Lower lobe of right lung (tissue), 2 donors: ENCODE measurements around the gene TMPRSS9. TPM values are rescaled to one million over a fixed set of nuclear protein-coding genes. Genes with fewer than 3 reads are reported as not detected.

Source experiments
- ATAC-seq, 2 donors: fragments of 200-7000 bp; cut with Tn5 transposase; one replicate each; pipeline ENCODE4 v1.9.1; 2020 to 2022; ENCODE audit warnings: mild to moderate bottlenecking in 2 of 2, moderate library complexity in 2 of 2
- DNase-seq: peaks from one replicate; pipeline ENCODE4 v3.0.0-alpha.2; 2020
- H3K27ac ChIP-seq: fragments of 200-600 bp; one replicate; pipeline ENCODE4 v1.8.0; 2022
- H3K27me3 ChIP-seq: fragments of 200-600 bp; one replicate; pipeline ENCODE4 v1.8.0; 2022; ENCODE audit warnings: low read depth
- H3K36me3 ChIP-seq: fragments of 200-600 bp; one replicate; pipeline ENCODE4 v1.8.0; 2022; ENCODE audit warnings: mild to moderate bottlenecking
- H3K4me1 ChIP-seq: fragments of 200-600 bp; one replicate; pipeline ENCODE4 v1.8.0; 2022
- H3K4me3 ChIP-seq: fragments of 200-600 bp; one replicate; pipeline ENCODE4 v1.8.0; 2022; ENCODE audit warnings: mild to moderate bottlenecking
- H3K9me3 ChIP-seq: fragments of 200-600 bp; one replicate; pipeline ENCODE4 v1.8.0; 2022
- intact Hi-C: fragments of 100-400 bp; cut with DNase I; formaldehyde crosslinking; loops from one replicate; pipeline ENCODE4 v1.11.0; 2022
- total RNA-seq: library from RNA; stranded (reverse); fragmentation: NEBNext Ultra II Directional; extraction: Animal tissue kit (Norgen Biotek cat#: 25700); gene quantifications from one replicate; pipeline ENCODE4 v1.2.1, GENCODE V29; 2021
- TF ChIP-seq, protein P1 (sequence below): fragments of 200-600 bp; IDR thresholded peaks from one replicate; pipeline ENCODE4 v1.8.0; 2022; ENCODE audit warnings: antibody characterized with exemption, mild to moderate bottlenecking
- donor health status: DM: no; HTN: yes; CAD: no; lungs with severe emphysema.

Gene TMPRSS9
- total RNA-seq, 1 donor from 2014 or later = not detected

DNA sequence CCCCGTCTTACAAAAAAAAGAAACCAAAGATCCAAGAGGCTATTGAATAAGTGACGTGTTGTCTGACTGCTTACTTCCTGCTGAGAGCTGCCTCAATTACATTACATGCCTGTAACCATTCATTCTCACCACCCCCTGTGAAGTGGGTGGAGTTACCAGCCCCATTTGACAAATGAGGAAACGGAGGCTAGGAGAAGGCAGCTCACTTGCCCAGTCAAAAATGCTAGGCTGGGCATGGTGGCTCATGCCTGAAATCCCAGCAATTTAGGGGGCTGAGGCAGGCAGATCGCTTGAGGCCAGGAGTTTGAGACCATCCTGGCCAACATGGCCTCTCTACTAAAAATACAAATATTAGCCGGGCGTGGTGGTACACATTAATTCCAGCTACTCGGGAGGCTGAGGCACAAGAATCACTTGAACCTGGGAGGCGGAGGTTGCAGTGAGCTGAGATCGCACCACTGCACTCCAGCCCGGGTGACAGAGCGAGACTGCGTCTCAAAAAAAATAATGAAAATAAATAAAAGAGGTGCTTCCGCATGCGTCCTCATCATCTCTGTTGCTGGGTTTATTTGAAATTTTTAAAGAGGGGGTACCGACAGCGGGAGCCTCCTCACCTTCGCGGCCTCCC is 32.2 kb upstream of the TMPRSS9 start:
- H3K4me3 ChIP-seq = peak overlapping the region; percentile 93
- H3K36me3 ChIP-seq = peaks cover 27% of the 10 kb centered on the region
- TF ChIP-seq, protein P1, sequence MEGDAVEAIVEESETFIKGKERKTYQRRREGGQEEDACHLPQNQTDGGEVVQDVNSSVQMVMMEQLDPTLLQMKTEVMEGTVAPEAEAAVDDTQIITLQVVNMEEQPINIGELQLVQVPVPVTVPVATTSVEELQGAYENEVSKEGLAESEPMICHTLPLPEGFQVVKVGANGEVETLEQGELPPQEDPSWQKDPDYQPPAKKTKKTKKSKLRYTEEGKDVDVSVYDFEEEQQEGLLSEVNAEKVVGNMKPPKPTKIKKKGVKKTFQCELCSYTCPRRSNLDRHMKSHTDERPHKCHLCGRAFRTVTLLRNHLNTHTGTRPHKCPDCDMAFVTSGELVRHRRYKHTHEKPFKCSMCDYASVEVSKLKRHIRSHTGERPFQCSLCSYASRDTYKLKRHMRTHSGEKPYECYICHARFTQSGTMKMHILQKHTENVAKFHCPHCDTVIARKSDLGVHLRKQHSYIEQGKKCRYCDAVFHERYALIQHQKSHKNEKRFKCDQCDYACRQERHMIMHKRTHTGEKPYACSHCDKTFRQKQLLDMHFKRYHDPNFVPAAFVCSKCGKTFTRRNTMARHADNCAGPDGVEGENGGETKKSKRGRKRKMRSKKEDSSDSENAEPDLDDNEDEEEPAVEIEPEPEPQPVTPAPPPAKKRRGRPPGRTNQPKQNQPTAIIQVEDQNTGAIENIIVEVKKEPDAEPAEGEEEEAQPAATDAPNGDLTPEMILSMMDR = no peak
- peak overlapping the region; percentile 84 for H3K27ac ChIP-seq
- no peaks in the 10 kb centered on the region for H3K27me3 ChIP-seq
- no peaks in the 10 kb centered on the region for H3K9me3 ChIP-seq
- peaks cover 45% of the 10 kb centered on the region for H3K4me1 ChIP-seq
- peak; percentile 56 to 71 for ATAC-seq
- no peak for DNase-seq
- intact Hi-C loops = no loop called here

DNA sequence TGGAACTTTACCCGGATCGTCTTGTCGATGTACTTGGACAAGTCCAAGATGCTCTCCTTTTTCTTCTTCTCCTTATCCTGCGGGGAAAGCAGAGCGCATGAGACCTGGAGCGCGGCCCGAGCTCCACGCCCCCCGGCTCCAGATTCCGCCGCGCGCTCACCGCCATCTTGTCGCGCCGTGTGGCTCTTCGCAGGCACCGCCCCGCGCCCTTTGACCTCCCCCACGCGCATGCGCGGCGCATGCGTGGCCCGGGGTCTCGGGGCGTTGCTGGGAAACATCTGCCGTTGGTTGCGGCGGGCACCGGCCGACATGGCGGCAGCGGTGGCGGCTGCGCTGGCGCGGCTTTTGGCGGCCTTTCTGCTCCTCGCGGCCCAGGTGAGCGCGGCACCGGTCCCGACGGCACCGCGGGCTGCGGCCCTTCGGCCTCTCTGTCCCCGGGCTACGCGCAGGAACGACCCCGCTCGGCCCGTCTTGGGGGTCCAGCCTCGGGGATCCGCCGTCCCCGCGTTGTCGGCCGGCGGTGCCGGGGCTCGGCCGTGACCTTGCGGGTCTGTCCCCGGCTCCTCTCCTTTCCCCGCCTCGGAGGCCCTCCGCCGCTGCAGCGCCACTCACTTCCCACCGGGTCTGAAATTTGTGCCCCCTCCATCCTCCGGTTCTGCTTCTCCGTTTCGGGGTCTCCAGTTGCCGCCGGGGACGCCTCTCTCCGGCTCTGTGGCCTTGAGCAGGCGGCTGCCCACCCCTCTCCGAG is 31.5 kb upstream of the TMPRSS9 start, which contains the start of the genes LSM7 and SPPL2B:
TSS of gene LSM7 (minus strand) at position 186 of the 748 bp plus-strand sequence. CDS start at position 166, 20 bp downstream.
TSS of gene SPPL2B (plus strand) at position 284 of the 748 bp plus-strand sequence. CDS start at position 310, 26 bp downstream.
- peak; percentile 92 for DNase-seq
- peak within 1 kb of the TSS; percentile 84 for H3K27ac ChIP-seq
- H3K9me3 ChIP-seq = no peaks in the 10 kb centered on the region
- TF ChIP-seq, protein P1 = no peak
- H3K36me3 ChIP-seq = peaks cover 21% of the 10 kb centered on the region
- peaks cover 51% of the 10 kb centered on the region for H3K4me1 ChIP-seq
- ATAC-seq = peak; percentile 94 to 97
- intact Hi-C loops = no loop called here
- no peaks in the 10 kb centered on the region for H3K27me3 ChIP-seq
- H3K4me3 ChIP-seq = peak within 1 kb of the TSS; percentile 93

DNA sequence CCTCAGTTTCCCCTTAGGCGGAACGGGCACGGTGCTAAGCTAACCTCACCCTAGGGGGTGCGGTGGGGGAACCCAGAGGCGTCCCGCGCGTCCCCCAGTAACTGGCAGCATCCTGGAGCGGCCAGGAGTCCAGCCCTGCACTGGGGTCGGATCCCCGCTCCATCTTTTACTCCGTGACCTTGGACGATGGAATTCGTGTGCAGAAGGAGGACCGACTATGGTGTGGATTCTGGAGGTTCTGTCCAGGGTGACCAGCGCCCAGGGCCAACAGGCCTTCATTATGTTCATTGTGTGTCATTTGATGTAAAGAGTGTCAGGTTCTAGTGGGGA is 31.0 kb upstream of the TMPRSS9 start:
- DNase-seq (no peak), ATAC-seq (peak; percentile 1 to 17)
- Histone ChIP-seq H3K27me3 (no peaks in the 10 kb centered on the region), H3K36me3 (peaks cover 17% of the 10 kb centered on the region), H3K9me3 (no peaks in the 10 kb centered on the region), H3K4me1 (peaks cover 53% of the 10 kb centered on the region), H3K27ac (peak overlapping the region; percentile 84), H3K4me3 (peak overlapping the region; percentile 93)
- TF ChIP-seq, protein P1 = no peak
- intact Hi-C loops = no loop called here

DNA sequence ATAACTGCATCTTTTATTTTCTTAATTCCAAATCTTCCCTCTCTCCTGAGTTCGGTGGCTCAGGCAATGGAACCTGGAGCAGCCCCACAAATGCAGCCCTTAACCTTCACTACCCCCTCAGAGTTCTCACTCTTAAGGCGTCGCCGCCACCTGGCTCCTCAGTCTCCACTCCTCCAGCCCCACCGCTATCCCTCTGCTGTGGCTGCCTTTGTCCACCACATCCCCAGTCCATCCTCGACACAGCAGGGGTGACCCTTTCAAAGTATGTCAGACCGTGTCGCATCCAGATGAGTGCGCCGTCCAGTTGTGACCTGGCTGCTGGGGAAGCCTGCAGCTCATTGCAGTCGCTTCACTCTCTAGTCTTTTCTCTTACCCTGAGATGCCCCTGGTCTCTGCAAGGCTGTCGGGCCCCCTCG is 30.6 kb upstream of the TMPRSS9 start:
- H3K36me3 ChIP-seq = peaks cover 13% of the 10 kb centered on the region
- no peaks in the 10 kb centered on the region for H3K27me3 ChIP-seq
- ATAC-seq (no peak), DNase-seq (no peak)
- intact Hi-C loops = no loop called here
- H3K4me1 ChIP-seq = peaks cover 53% of the 10 kb centered on the region
- H3K27ac ChIP-seq = no peak overlapping the region
- TF ChIP-seq, protein P1 = no peak
- H3K9me3 ChIP-seq = no peaks in the 10 kb centered on the region
- peak overlapping the region; percentile 93 for H3K4me3 ChIP-seq

DNA sequence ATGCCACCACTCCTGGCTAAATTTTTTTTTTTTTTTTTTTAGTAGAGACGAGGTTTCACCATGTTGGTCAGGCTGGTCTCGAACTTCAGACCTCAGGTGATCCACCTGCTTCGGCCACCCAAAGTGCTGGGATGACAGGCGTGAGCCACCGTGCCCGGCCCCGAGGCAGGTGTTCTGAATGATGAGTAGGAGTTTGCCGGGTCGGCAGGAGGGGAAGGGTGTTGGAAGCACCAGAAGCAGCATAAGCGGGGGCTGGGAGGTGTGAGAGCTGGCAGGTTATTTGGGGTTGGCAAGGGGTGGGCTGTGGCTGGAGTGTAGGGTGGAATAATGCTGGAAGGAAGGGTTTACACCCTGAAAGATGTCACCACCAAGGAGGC is 29.8 kb upstream of the TMPRSS9 start:
- intact Hi-C loops = no loop called here
- H3K4me1 ChIP-seq = peaks cover 53% of the 10 kb centered on the region
- H3K36me3 ChIP-seq = peaks cover 6% of the 10 kb centered on the region
- no peak overlapping the region for H3K27ac ChIP-seq
- TF ChIP-seq, protein P1 = no peak
- DNase-seq (no peak), ATAC-seq (no peak)
- no peaks in the 10 kb centered on the region for H3K9me3 ChIP-seq
- H3K4me3 ChIP-seq = no peak overlapping the region
- H3K27me3 ChIP-seq = no peaks in the 10 kb centered on the region
